ENCODE results near the gene MRPS12. TPM values are rescaled to one million over a fixed set of nuclear protein-coding genes. Genes with fewer than 3 reads are reported as not detected.

Gene MRPS12
- total RNA-seq, 1 donor = 24.6 TPM

Other genes starting within 250 kb of the MRPS12 start
- 0.86 TPM in 1 of 2 replicates, not detected in the other for gene CAPN12, start 186.5 kb upstream of the MRPS12 start, total RNA-seq
- gene LGALS7, start 157.4 kb upstream of the MRPS12 start, total RNA-seq = not detected in 2 replicates
- gene LGALS7B, start 141.7 kb upstream of the MRPS12 start, total RNA-seq = not detected in 2 replicates
- gene LGALS4, start 118.0 kb upstream of the MRPS12 start, total RNA-seq = 0.43 TPM in 1 of 2 replicates, not detected in the other
- gene ECH1, start 99.2 kb upstream of the MRPS12 start, total RNA-seq = 29.4 and 30.9 TPM in 2 replicates
- gene HNRNPL, start 81.0 kb upstream of the MRPS12 start, total RNA-seq = 223 and 268 TPM in 2 replicates
- 1.3 TPM in 2 replicates for gene RINL, start 52.7 kb upstream of the MRPS12 start, total RNA-seq
- 45.3 and 57.0 TPM in 2 replicates for gene SIRT2, start 31.3 kb upstream of the MRPS12 start, total RNA-seq
- gene NFKBIB, start 31.0 kb upstream of the MRPS12 start, total RNA-seq = 7.3 and 13.9 TPM in 2 replicates
- not detected in 2 replicates for gene CCER2, start 18.8 kb upstream of the MRPS12 start, total RNA-seq
- 19.0 and 23.8 TPM in 2 replicates for gene SARS2, start 181 bp upstream of the MRPS12 start, total RNA-seq
- 19.9 and 29.0 TPM in 2 replicates for gene FBXO17, start 44.8 kb downstream of the MRPS12 start, total RNA-seq
- 2.9 and 4.7 TPM in 2 replicates for gene FBXO27, start 101.6 kb downstream of the MRPS12 start, total RNA-seq
- gene ACP7, start 153.4 kb downstream of the MRPS12 start, total RNA-seq = not detected in 2 replicates
- gene PAK4, start 194.8 kb downstream of the MRPS12 start, total RNA-seq = 6.8 and 9.5 TPM in 2 replicates